GM21367 (cell line): ENCODE results near the gene SBF2.
"Not testable (repeated sequence)": the region's sequence is repeated elsewhere in the genome, so short reads cannot be mapped to it uniquely, and the experiment has no call there.

Source experiments
- ATAC-seq: cut with Tn5 transposase; IDR thresholded peaks from one replicate; pipeline ENCODE4 v1.9.1; 2021; ENCODE audit not compliant: unreplicated experiment

Gene SBF2

GRCh38 chr11:10204021-10204420 is 90.0 kb downstream of the SBF2 start:
- no peak for ATAC-seq

DNA sequence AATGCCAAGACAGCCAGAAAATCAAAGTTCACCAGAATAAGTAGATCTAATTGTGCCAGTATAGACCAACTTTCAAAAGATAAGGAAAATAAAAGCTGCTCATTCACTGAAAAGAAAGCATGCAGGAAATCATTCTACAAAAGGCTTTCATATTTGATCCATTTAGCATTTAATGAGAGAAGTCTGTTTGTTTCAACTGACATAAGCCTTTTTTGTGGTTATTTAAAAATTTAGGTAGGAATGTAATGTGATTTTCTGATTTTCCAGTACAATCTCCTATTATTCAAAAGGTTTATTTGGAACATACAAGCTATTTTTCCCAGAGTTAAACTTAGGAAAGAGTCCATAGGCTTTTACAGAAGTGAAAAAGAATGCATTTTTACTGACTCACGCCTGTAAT is 92.7 kb downstream of the SBF2 start:
- no peak for ATAC-seq

DNA sequence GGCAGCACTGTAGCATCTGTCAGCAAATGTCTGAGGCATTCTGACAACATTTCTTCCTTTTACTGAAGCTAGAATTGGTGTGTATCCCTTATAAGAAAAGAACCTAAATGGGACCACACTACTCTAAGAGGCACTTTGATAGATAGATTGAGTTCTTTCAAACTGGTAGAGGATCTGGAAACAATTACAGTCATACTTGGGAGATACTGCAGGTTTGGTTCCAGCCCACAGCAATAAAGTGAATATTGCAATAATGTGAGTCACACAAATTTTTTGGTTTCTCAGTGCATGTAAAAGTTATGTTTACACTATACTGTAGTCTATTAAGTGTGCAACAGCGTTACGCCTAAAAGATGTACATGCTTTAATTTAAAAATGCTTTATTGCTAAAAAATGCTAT is 96.9 kb downstream of the SBF2 start:
- no peak for ATAC-seq

DNA sequence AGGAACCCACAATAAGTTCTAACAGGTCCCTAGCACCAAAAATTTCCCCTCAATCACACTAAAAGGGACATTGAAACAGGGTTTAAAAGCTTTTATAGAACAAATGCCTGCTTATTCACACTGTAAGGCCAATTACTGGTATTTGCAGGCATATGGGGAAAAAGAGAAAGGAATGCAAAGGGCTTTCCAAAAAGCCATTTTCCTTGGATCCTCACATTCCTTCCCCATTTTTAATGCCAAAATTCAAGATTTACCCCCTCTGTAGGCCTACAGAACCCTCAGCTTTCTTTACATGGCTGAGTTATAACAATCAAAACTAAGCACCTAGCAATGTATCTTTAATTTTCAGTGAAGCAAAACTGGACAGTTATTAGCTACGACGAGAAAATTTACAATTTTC is 102.0 kb downstream of the SBF2 start:
- ATAC-seq: no peak

GRCh38 chr11:10181811-10182210 is 112.2 kb downstream of the SBF2 start:
- ATAC-seq: no peak

DNA sequence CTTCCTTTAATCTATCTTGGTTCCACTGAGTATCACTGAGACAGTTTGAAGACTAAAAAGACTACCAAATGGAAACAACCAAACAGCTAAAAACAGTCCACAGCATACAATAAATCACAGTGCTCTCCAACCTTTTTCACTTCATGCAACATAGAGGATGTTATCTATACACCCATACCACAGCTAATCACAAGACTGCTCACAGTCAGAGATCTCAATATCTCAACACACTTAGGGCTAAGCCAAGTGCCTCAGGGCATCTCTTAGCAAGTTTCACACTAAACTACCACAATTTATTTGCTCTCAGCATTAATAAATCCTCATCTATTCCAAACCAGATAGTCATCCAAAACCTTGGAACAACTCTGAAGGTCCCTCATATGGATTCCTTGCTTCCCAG is 129.4 kb downstream of the SBF2 start:
- ATAC-seq: no peak

DNA sequence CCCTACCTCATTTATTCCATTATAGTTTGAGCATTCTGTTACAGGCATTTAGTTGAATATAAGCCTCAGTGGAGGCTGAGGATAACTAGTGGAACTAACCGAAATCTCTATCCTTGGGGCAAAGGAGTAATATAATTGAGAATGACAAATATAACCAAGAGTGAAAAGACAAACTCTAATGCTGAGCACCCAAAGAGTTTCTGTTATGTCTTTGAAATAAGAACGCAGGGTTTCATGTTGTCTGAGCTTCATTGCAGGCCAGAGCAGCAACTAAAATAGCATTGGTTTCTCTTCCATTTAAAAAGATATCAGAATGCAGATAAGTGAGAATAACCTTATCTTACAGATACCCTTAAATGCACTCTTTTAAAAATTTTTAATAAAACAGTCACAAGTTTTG is 131.8 kb downstream of the SBF2 start:
- ATAC-seq: no peak

GRCh38 chr11:10160350-10160749 is 133.7 kb downstream of the SBF2 start:
- ATAC-seq: no peak

- ATAC-seq: no peak
These were observed 135.6 kb downstream of the SBF2 start for GRCh38 chr11:10158461-10158860.

DNA sequence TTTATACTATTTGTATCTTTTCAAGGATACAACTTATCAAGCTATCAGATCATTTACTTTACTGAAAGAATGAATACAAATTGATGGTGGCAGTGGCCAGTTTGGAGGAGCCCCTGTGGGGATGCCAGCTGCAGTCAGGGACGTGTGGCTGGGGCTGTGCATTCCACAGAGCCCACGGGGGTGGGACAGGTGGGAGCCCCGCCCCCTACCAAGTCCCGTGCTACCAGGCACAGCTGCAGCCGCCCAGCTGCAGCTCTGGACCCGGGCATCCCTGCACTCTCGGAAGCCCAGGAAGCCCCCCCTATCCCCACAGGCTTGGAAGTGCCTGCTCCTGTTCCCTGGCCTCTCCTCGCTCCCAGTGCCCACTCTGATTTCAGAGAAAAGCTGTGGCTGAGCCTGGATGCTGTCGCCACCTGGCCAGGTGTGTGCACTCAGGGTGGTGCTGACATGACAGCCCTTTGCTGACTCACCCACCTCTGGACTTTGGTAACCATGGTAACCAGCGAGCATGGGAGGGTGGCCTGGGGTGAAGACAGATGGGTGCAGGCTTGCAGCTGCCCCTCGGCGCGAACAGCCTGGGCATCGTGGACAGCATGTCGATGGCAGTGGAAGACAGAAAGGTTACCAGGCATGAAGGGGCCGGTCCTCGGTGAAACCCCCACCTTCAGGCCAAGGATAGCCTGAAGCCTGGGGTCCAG is 138.1 kb downstream of the SBF2 start:
- ATAC-seq: no peak

DNA sequence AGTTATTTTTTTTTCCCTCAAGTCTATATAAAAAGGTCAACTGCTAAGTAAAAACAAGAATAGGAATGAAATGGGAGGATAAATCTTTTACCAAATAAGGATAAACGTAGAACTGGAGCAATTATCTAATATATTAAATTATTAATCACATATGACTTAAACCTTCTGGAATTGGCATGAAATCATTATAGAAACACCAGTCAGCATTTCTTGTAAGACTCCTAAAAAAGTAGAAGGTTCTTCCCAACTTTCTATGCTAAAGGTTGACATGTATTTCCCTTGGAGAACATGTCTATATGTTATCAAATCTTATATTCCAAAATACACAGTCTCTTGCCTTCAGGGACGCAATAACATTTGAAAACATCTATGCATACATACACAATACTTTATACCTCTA is 143.2 kb downstream of the SBF2 start:
- ATAC-seq: no peak

DNA sequence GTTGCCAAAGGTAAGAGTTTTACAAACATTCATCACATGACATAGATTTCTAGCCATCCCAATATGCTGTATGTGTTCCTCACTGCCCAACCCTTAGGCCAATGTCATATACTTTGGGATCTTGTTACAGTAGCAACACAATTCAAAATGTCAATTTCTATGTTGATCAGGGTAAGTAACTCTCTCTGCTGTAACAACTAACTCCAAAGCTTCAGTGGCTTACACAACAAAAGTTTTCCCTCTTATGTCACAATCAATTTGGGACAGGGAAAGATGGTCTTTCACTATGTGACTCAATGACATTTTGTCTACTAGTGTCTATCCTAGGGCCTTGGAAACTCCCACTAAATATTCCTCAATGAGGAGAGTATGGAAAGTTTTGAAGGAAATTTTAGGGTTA is 144.5 kb downstream of the SBF2 start:
- no peak for ATAC-seq

DNA sequence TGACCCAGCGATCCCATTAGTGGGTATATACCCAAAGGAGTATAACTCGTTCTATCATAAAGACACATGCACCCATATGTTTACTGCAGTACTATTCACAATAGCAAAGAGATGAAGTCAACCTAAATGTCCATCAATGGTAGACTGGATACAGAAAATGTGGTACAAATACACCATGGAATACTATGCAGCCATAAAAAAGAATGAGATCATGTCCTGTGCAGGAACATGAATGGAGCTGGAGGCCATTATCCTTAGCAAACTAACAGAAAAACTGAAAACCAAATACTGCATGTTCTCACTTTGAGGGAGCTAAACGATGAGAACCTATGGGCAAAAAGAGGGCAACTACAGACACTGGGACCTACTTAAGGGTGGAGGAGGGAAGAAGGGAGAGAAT is 146.8 kb downstream of the SBF2 start:
- no peak for ATAC-seq

DNA sequence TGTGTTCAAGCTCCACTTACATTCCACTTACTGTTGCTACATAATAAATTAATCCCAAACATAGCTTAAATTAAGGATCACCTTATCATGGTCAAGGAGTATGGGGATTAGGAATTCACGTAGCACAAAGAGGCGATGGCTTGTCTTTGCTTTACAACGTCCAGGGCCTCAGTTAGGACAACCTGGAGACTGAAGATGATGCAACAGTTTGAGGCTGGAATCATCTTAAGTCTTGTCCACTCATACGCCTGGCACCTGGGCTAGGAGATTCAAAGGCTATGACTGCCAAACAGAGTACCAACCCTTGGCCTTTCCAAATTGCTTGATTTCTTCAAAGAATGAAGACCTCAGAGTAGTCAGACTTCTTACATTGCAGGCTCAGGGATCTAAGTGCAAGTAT is 149.1 kb downstream of the SBF2 start:
- ATAC-seq: no peak

GRCh38 chr11:10139656-10140055 is 154.4 kb downstream of the SBF2 start:
- ATAC-seq: no peak

- no peak for ATAC-seq
These were observed 154.9 kb downstream of the SBF2 start for GRCh38 chr11:10139143-10139542.

DNA sequence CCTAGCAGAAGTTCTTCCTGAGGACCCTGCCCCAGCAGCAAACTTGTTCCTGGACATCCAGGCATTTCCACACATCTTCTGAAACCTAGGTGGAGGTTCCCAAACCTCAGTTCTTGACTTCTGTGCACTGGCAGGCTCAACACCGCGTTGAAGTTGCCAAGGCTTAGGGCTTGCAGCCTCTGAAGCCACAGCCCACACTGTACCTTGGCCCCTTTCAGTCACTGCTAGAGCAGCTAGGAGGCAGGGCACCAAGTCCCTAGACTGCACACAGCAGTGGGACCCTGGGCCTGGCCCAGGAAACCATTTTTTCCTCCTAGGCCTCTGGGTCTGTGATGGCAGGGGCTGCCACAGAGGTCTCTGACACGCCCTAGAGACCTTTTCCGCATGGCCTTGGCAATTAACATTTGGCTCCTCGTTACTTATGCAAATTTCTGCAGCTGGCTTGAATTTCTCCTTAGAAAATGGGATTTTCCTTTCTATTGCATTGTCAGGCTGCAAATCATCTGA is 159.0 kb downstream of the SBF2 start:
- ATAC-seq: no peak

DNA sequence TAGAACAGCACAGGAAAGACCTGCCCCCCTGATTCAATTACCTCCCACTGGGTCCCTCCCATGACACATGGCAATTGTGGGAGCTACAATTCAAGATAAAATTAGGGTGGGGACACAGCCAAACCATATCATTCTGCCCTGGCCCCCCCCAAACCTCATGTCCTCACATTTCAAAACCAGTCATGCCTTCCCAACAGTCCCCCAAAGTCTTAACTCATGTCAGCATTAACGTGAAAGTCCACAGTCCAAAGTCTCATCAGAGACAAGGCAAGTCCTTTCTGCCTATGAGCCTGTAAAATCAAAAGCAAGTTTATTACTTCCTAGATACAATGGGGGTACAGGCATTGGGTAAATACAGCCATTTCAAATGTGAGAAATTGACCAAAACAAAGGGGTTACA is 159.8 kb downstream of the SBF2 start:
- ATAC-seq: not testable (repeated sequence)

- not testable (repeated sequence) for ATAC-seq
These were observed 160.8 kb downstream of the SBF2 start for GRCh38 chr11:10133251-10133650.

DNA sequence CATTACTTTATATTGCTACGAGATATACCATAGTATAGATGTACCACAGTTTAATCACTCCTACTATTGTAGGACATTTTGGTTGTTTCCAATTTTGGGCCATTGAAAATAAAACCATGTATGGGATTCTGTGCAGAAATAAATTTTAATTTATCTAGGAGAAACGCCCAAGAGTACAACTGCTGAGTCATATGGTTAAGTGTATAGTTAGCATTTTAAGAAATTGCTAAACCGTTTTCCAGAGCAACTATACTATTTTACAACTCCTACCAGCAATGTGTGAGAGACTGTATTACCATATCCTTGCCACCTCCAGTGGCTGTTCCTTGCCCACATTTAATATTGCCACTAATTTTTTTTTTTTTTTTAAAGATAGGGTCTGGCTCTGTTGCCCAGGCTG is 163.1 kb downstream of the SBF2 start:
- no peak for ATAC-seq

GRCh38 chr11:10129184-10129583 is 164.8 kb downstream of the SBF2 start:
- ATAC-seq: not testable (repeated sequence)

- no peak for ATAC-seq
These were observed 168.4 kb downstream of the SBF2 start for GRCh38 chr11:10125522-10126133.
